EH (cell line): ENCODE data around the gene P2RY8.
"Not testable (repeated sequence)": the region's sequence is repeated elsewhere in the genome, so short reads cannot be mapped to it uniquely, and the experiment has no call there.

Experiments
- DNase-seq: peaks from one replicate; pipeline ENCODE4 v3.0.0-alpha.2; 2015; ENCODE audit warnings: low read depth

P2RY8 gene

GRCh38 chrX:1545776-1546408 is 8.9 kb upstream of the P2RY8 start:
- DNase-seq: no peak

- no peak for DNase-seq
Measured at GRCh38 chrX:1542994-1543725, 6.2 kb upstream of the P2RY8 start.

DNA sequence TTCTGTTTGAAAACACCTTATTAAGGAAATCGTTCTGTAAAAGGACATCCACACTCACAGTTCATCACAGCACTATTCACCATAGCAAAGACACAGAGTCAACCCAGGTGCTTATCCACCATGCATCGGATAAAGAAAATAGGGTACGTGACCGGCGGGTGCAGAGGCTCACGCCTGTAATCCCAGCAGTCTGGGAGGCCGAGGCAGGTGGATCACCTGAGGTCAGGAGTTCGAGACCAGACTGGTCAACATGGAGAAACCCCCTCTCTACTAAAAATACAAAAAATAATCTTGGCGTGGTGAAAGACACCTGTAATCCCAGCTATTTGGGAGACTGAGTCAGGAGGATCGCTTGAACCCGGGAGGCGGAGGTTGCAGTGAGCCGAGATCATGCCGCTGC is 2.2 kb upstream of the P2RY8 start:
- DNase-seq: not testable (repeated sequence)

DNA sequence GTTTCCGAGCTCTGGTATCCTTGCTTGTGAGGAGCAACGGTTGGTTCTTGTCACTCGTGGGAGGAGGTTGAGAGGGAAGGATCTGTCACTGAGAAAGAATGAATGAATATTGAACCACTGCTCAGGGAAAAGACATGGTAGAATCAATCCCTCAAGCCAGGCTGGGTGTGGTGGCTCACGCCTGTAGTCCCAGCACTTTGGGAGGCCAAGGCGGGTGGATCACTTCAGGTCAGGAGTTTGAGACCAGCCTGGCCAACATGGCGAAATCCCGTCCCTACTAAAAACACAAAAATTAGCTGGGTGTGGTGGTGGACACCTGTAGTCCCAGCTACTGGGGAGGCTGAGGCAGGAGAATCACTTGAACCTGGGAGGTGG is 718 bp upstream of the P2RY8 start:
- DNase-seq: not testable (repeated sequence)

- DNase-seq: no peak
Measured at GRCh38 chrX:1536712-1537030, 314 bp downstream of the P2RY8 start.

DNA sequence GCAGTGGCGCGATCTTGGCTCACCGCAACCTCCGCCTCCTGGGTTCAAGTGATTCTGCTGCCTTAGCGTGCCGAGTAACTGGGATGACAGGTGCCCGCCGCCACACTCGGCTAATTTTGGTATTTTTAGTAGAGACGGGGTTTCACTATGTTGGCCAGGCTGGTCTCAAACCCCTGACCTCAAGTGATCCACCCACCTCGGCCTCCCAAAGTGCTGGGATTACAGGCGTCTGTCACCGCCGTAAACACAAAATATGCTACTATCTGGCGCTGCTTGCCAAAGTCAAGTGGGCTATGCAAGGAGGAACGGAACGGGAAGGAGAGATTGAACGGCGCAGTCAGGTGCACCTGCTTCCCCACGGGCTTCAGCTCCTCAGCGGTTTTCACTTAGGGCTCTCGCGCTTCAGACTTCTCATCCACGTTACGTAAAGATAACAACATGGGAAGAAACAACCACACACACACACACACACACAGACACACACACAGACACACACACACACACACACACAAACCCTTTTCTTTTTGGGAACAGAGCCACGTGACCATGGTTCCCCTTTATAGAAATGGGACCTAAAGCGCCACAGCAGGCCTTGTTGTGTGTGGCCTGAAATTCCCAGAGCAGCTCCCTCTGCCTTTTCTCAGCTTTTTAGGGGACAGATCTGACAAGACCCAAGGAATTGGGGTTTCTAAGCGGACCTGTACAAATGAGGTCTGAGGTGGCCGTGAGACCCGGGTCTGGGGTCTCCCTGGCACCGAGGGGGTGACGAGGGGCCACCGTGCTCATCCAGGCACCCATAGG is 1.5 kb downstream of the P2RY8 start:
- no peak for DNase-seq

DNA sequence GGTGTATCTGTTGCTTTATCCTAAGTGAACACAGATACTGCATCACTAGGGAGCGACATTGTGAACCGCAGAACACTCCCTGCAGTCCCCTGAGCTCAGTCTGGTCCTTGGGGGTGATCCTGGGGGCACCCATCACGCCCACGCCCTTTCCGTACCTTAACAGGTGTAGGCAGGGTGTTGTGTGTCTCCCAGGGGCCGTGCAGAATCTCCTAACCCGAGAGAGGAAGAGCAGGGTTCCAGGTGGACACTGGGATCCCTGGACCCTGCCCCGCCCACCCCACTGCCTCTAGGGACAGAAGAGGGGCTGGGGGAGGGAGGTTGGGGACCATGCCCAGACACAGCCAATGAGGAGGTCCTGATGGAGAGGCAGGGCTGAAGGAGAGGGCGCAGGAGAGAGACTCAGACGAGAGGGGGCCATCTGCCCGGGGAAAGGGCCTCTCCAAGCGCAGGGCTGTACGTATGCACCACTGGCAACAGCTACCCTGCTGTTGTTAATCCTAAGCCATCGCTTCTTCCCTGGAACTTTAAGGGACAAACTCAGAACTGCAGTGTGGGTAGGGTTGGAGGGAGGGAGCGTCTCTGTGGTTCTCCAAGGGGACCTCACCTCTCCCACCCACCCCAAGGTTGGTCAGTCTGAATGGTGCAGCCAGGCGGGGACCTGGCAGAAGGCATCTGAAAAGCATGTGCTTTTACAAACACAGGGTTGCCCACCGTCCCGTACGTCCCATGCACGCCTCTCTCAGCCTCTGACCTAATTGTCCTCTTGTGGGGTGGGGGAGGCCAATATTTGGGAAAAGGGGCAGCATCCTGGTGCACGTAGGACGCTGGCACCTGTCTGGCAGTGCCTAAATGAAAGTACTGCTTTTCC is 2.5 kb downstream of the P2RY8 start:
- DNase-seq: no peak

GRCh38 chrX:1533058-1533457 is 3.9 kb downstream of the P2RY8 start:
- no peak for DNase-seq

DNA sequence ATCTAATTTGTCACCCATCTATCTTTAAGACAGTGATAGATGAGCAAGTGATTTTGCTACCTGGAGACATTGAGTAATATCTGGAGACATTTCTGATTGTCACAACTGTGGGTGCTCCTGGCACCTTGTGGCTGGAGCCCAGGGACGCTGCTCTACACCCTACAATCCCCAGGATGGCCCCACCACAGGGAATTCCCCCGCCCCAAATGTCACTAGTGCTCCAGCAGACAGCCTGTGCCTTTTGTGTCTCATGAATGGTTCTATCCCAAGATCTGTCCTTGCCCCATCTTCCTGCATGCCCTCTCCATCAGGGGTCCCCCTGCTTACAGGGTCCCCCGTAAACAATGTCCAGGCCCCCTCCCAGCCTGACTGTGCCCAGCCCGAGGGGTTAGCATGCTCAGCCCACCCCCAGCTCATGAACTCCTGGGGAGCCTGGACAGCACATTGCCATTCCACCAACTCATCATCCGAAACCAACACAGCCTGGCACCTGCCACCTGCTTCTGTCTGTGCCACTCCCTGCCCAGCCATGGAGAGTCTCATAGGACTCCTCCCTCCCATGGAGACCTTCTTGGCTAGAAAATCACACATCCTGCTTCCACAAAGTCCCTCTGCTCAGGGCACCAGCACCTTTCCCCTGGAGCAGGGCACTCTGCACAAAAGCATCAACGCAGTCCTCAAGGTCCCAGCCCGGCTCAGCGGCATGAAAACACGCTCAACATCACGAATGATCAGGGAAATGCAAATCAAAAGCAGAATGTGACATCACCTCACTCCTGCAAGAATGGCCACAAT is 5.7 kb downstream of the P2RY8 start:
- DNase-seq: no peak

- no peak for DNase-seq
Measured at GRCh38 chrX:1529756-1530155, 7.2 kb downstream of the P2RY8 start.

DNA sequence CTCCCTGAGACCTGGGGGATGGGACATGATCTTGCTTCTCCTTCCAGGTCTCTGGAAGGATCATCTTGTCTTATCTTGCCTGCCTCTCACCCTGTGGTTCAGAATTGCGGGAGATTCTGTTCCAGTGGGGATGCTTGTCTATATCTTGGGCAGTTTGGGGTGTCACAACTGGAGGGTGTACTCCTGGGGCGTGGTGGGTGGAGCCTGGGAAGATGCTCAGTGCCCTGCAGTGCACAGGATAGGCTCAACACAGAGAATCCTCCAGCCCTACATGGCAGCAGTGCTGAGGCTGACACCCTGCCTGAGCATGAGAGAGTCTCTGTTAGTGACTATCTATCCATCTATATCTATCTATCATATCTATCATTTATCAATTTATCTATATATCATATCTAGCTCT is 7.7 kb downstream of the P2RY8 start:
- no peak for DNase-seq

DNA sequence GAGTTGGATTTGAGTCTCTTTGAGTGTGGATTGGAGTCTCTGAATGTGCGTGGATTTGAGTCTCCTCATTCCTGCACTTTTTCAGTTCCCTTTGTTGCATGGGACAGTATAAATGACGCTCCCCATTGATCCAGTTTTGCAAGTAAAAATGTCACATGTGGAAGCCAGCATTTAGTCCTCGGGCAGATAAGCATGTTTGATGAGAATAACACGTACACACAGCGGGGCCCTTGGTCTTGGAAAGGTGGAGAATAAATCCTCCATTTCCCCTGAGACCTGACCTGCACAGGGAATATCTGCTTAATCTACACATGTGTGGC is 8.1 kb downstream of the P2RY8 start:
- no peak for DNase-seq

DNA sequence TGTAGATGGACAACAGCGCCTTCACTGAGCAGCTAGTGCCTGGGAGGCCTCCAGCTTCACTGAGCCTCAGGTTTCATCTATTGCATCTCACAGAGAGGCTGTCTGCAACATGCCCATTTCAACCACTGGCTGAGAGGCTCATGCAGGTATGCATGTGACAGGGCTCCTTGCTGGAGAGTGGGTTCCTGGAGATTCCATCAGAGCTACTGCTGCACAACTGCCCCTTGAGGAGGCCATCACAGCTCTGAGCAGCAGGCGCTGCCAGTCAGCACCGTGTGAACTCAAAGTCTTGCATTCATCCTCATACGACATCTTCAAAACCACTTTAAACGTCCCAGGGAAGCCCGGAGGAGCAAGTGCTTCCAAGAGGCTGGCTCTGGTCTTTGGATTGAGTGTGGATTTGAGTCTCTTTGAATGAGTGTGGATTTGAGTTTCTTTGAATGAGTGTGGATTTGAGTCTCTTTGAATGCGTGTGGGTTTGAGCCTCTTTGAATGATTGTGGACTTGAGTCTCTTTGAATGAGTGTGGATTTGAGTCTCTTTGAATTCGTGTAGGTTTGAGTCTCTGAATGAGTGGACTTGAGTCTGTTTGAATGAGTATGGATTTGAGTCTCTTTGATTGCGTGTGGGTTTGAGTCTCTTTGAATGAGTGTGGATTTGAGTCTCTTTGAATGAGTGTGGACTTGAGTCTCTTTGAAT is 8.7 kb downstream of the P2RY8 start:
- no peak for DNase-seq

DNA sequence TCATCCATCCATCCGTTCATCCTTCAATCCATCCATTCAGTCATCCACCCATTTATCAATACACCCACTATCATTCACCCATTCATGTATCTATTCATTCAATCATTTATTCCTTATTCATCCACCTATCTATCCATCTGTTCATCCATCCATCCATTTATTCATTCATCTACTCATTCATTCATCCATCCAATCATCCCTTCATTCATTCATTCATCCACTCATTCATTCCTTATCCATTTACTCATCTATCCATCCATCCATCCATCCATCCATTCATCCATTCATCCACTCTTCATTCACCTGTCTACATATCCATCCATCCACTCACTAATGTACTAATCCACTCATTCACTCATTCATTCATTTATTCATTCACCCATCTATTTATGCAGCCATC is 9.5 kb downstream of the P2RY8 start:
- DNase-seq: no peak

- DNase-seq: no peak
Measured at GRCh38 chrX:1526565-1526964, 10.4 kb downstream of the P2RY8 start.

GRCh38 chrX:1525583-1526355 is 11.2 kb downstream of the P2RY8 start:
- DNase-seq: no peak

GRCh38 chrX:1524874-1525582 is 12.0 kb downstream of the P2RY8 start:
- DNase-seq: no peak

- not testable (repeated sequence) for DNase-seq
Measured at GRCh38 chrX:1522905-1523304, 14.1 kb downstream of the P2RY8 start.

- DNase-seq: no peak
Measured at GRCh38 chrX:1521459-1521956, 15.5 kb downstream of the P2RY8 start.
